Measurements from ENCODE around the gene ATP5PB.

GRCh38 chr1:111441573-111442192 lies 7.6 kb upstream of the ATP5PB start:
- TF ChIP-seq YY1 (IDR thresholded peaks at IDR 0.05): no peak
- TF ChIP-seq, protein P1, sequence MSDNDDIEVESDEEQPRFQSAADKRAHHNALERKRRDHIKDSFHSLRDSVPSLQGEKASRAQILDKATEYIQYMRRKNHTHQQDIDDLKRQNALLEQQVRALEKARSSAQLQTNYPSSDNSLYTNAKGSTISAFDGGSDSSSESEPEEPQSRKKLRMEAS (IDR thresholded peaks at IDR 0.05): no peak
- peak; percentile 37 for TF ChIP-seq CTCF (IDR thresholded peaks at IDR 0.05; ENCODE audit: low read depth, low read length, missing input control)
- TF ChIP-seq, protein P2, sequence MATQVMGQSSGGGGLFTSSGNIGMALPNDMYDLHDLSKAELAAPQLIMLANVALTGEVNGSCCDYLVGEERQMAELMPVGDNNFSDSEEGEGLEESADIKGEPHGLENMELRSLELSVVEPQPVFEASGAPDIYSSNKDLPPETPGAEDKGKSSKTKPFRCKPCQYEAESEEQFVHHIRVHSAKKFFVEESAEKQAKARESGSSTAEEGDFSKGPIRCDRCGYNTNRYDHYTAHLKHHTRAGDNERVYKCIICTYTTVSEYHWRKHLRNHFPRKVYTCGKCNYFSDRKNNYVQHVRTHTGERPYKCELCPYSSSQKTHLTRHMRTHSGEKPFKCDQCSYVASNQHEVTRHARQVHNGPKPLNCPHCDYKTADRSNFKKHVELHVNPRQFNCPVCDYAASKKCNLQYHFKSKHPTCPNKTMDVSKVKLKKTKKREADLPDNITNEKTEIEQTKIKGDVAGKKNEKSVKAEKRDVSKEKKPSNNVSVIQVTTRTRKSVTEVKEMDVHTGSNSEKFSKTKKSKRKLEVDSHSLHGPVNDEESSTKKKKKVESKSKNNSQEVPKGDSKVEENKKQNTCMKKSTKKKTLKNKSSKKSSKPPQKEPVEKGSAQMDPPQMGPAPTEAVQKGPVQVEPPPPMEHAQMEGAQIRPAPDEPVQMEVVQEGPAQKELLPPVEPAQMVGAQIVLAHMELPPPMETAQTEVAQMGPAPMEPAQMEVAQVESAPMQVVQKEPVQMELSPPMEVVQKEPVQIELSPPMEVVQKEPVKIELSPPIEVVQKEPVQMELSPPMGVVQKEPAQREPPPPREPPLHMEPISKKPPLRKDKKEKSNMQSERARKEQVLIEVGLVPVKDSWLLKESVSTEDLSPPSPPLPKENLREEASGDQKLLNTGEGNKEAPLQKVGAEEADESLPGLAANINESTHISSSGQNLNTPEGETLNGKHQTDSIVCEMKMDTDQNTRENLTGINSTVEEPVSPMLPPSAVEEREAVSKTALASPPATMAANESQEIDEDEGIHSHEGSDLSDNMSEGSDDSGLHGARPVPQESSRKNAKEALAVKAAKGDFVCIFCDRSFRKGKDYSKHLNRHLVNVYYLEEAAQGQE (IDR thresholded peaks at IDR 0.05): no peak
- TF ChIP-seq JUND (IDR thresholded peaks at IDR 0.05): no peak
- TF ChIP-seq FOXA1 (IDR thresholded peaks at IDR 0.05): no peak
- TF ChIP-seq, protein P3, sequence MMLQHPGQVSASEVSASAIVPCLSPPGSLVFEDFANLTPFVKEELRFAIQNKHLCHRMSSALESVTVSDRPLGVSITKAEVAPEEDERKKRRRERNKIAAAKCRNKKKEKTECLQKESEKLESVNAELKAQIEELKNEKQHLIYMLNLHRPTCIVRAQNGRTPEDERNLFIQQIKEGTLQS (IDR thresholded peaks at IDR 0.05): no peak
- TF ChIP-seq SP1 (IDR thresholded peaks at IDR 0.05): no peak
- TF ChIP-seq RAD21 (IDR thresholded peaks at IDR 0.05): peak; percentile 47 to 78
- no peak for TF ChIP-seq NR2F2 (IDR thresholded peaks at IDR 0.05)
- TF ChIP-seq HNF4G (IDR thresholded peaks at IDR 0.05): no peak
